ENCODE results near the gene EFCAB11. TPM values are rescaled to one million over a fixed set of nuclear protein-coding genes. Genes with fewer than 3 reads are reported as not detected.

Gene EFCAB11
- total and polyA plus RNA-seq, 2 of the 8 experiments (the other 6 are each of a cell fraction or from before 2014, with no cell fraction given), result 6.8 to 12.8 TPM

DNA sequence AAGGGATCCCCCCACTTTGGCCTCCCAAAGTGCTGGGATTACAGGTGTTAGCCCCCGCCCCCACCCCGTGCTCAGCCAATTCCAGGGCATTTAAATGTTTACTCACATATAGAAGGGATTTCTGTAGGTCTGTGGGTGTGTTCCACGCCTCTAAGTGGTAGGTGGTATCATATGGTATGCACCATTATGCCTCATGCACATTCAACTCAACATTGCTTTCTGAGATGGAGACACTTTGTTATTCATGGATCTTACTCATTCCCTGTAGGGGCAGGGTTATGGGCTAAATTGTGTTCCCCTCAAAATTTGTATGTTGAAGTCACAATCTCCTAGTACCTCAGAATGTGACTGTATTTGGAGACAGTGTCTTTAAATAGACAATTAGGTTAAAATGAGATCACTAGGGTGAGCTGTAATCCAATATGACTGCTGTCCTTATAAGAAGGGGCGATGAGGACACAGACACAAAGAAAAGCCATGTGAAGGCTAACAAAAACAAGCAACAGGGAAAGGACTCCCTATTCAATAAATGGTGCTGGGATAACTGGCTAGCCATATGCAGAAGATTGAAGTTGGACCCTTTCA, 200.6 kb downstream of the EFCAB11 start (continued):
- TF ChIP-seq ZNF274 (IDR thresholded peaks at IDR 0.05; ENCODE audit: borderline replicate concordance, extremely low read depth, low read length), result no peak
- TF ChIP-seq HDAC6 (IDR thresholded peaks at IDR 0.05; ENCODE audit: low read depth, low read length), result no peak
- TF ChIP-seq, protein P1, sequence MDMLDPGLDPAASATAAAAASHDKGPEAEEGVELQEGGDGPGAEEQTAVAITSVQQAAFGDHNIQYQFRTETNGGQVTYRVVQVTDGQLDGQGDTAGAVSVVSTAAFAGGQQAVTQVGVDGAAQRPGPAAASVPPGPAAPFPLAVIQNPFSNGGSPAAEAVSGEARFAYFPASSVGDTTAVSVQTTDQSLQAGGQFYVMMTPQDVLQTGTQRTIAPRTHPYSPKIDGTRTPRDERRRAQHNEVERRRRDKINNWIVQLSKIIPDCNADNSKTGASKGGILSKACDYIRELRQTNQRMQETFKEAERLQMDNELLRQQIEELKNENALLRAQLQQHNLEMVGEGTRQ (IDR thresholded peaks at IDR 0.05; ENCODE audit: low read length), result no peak
- TF ChIP-seq, protein P2, sequence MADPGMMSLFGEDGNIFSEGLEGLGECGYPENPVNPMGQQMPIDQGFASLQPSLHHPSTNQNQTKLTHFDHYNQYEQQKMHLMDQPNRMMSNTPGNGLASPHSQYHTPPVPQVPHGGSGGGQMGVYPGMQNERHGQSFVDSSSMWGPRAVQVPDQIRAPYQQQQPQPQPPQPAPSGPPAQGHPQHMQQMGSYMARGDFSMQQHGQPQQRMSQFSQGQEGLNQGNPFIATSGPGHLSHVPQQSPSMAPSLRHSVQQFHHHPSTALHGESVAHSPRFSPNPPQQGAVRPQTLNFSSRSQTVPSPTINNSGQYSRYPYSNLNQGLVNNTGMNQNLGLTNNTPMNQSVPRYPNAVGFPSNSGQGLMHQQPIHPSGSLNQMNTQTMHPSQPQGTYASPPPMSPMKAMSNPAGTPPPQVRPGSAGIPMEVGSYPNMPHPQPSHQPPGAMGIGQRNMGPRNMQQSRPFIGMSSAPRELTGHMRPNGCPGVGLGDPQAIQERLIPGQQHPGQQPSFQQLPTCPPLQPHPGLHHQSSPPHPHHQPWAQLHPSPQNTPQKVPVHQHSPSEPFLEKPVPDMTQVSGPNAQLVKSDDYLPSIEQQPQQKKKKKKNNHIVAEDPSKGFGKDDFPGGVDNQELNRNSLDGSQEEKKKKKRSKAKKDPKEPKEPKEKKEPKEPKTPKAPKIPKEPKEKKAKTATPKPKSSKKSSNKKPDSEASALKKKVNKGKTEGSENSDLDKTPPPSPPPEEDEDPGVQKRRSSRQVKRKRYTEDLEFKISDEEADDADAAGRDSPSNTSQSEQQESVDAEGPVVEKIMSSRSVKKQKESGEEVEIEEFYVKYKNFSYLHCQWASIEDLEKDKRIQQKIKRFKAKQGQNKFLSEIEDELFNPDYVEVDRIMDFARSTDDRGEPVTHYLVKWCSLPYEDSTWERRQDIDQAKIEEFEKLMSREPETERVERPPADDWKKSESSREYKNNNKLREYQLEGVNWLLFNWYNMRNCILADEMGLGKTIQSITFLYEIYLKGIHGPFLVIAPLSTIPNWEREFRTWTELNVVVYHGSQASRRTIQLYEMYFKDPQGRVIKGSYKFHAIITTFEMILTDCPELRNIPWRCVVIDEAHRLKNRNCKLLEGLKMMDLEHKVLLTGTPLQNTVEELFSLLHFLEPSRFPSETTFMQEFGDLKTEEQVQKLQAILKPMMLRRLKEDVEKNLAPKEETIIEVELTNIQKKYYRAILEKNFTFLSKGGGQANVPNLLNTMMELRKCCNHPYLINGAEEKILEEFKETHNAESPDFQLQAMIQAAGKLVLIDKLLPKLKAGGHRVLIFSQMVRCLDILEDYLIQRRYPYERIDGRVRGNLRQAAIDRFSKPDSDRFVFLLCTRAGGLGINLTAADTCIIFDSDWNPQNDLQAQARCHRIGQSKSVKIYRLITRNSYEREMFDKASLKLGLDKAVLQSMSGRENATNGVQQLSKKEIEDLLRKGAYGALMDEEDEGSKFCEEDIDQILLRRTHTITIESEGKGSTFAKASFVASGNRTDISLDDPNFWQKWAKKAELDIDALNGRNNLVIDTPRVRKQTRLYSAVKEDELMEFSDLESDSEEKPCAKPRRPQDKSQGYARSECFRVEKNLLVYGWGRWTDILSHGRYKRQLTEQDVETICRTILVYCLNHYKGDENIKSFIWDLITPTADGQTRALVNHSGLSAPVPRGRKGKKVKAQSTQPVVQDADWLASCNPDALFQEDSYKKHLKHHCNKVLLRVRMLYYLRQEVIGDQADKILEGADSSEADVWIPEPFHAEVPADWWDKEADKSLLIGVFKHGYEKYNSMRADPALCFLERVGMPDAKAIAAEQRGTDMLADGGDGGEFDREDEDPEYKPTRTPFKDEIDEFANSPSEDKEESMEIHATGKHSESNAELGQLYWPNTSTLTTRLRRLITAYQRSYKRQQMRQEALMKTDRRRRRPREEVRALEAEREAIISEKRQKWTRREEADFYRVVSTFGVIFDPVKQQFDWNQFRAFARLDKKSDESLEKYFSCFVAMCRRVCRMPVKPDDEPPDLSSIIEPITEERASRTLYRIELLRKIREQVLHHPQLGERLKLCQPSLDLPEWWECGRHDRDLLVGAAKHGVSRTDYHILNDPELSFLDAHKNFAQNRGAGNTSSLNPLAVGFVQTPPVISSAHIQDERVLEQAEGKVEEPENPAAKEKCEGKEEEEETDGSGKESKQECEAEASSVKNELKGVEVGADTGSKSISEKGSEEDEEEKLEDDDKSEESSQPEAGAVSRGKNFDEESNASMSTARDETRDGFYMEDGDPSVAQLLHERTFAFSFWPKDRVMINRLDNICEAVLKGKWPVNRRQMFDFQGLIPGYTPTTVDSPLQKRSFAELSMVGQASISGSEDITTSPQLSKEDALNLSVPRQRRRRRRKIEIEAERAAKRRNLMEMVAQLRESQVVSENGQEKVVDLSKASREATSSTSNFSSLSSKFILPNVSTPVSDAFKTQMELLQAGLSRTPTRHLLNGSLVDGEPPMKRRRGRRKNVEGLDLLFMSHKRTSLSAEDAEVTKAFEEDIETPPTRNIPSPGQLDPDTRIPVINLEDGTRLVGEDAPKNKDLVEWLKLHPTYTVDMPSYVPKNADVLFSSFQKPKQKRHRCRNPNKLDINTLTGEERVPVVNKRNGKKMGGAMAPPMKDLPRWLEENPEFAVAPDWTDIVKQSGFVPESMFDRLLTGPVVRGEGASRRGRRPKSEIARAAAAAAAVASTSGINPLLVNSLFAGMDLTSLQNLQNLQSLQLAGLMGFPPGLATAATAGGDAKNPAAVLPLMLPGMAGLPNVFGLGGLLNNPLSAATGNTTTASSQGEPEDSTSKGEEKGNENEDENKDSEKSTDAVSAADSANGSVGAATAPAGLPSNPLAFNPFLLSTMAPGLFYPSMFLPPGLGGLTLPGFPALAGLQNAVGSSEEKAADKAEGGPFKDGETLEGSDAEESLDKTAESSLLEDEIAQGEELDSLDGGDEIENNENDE (IDR thresholded peaks at IDR 0.05; ENCODE audit: insufficient replicate concordance, low read length), result no peak
- no peak for TF ChIP-seq CREB1 (IDR thresholded peaks at IDR 0.05)
- no peak for TF ChIP-seq CBX8 (IDR thresholded peaks at IDR 0.05; ENCODE audit: borderline replicate concordance, low read depth, low read length)
- no peak for TF ChIP-seq POLR2A (IDR thresholded peaks at IDR 0.05; ENCODE audit: control extremely low read depth in 1 of 2, low read depth in 2 of 2, low read length in 2 of 2)
- TF ChIP-seq, protein P3, sequence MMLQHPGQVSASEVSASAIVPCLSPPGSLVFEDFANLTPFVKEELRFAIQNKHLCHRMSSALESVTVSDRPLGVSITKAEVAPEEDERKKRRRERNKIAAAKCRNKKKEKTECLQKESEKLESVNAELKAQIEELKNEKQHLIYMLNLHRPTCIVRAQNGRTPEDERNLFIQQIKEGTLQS (IDR thresholded peaks at IDR 0.05; ENCODE audit: insufficient read depth, low read depth, low read length), result no peak
